Muscle of leg (tissue), 11 donors: ENCODE results near the gene ITGA2. TPM values are rescaled to one million over a fixed set of nuclear protein-coding genes. Genes with fewer than 3 reads are reported as not detected.
"Not testable (repeated sequence)": the region's sequence is repeated elsewhere in the genome, so short reads cannot be mapped to it uniquely, and the experiment has no call there.

Source experiments
- DNase-seq: peaks from one replicate; pipeline ENCODE4 v3.0.0; 2013
- H3K27ac ChIP-seq: one replicate; pipeline ENCODE4 v1.5.1; 2013; ENCODE audit warnings: mild to moderate bottlenecking, low read length, control low read depth
- H3K27me3 ChIP-seq: one replicate; pipeline ENCODE4 v1.6.1; 2013; ENCODE audit warnings: low read length; ENCODE audit not compliant: control insufficient read depth, insufficient read depth
- H3K36me3 ChIP-seq: one replicate; pipeline ENCODE4 v1.6.1; 2013; ENCODE audit warnings: low read length; ENCODE audit not compliant: control insufficient read depth, insufficient read depth
- H3K4me1 ChIP-seq: one replicate; pipeline ENCODE4 v1.6.1; 2013; ENCODE audit warnings: low read length; ENCODE audit not compliant: control insufficient read depth, insufficient read depth
- H3K4me3 ChIP-seq: one replicate; pipeline ENCODE4 v1.5.1; 2013; ENCODE audit warnings: low read length, control low read depth
- H3K9me3 ChIP-seq: replicated peaks from 2 replicates; pipeline ENCODE4 v1.6.1; 2013; ENCODE audit warnings: low read depth, low read length; ENCODE audit not compliant: control insufficient read depth
- WGBS: methylation state at CpG from one replicate; pipeline ENCODE4 v1.1.5; 2013; ENCODE audit warnings: missing lambda C conversion rate; ENCODE audit not compliant: insufficient coverage; 5-methylcytosine and 5-hydroxymethylcytosine counted together
- polyA plus RNA-seq, 8 donors: library from polyadenylated mRNA; unstranded; fragments of 120-200 nt; gene quantifications; one replicate each; pipeline versions ENCODE4 v1.2.1 to v1.2.3, GENCODE V29; 2013; ENCODE audit warnings: inconsistent platforms in 1 of 8, low replicate concordance in 1 of 8; ENCODE audit not compliant: insufficient read length in 8 of 8, insufficient read depth in 1 of 8
- total RNA-seq: library from RNA; stranded (reverse); fragments of 120-200 nt; gene quantifications from one replicate; pipeline ENCODE4 v1.2.4, GENCODE V29; 2013

The ITGA2 gene
- total and polyA plus RNA-seq, 9 donors, result 6.0 to 27.7 (median 9.5) TPM

- H3K27ac ChIP-seq, result peak overlapping the region; percentile 65
- H3K9me3 ChIP-seq, result no peaks in the 10 kb centered on the region
- no peak for DNase-seq
- peaks cover 6% of the 10 kb centered on the region for H3K4me1 ChIP-seq
- no peaks in the 10 kb centered on the region for H3K36me3 ChIP-seq
- 0% methylated on average over 1 of the region's 6 CpGs for WGBS
- H3K4me3 ChIP-seq, result peak overlapping the region; percentile 90
- H3K27me3 ChIP-seq, result no peaks in the 10 kb centered on the region
Measured at GRCh38 chr5:53110156-53110555, 121.0 kb downstream of the ITGA2 start.

GRCh38 chr5:53111139-53111538, 122.0 kb downstream of the ITGA2 start:
- no peak overlapping the region for H3K27ac ChIP-seq
- H3K27me3 ChIP-seq, result no peaks in the 10 kb centered on the region
- no peak for DNase-seq
- WGBS, result no CpG with 5 or more reads among the region's 1 CpG
- peaks cover 6% of the 10 kb centered on the region for H3K4me1 ChIP-seq
- no peaks in the 10 kb centered on the region for H3K36me3 ChIP-seq
- H3K9me3 ChIP-seq, result no peaks in the 10 kb centered on the region
- H3K4me3 ChIP-seq, result no peak overlapping the region

DNA sequence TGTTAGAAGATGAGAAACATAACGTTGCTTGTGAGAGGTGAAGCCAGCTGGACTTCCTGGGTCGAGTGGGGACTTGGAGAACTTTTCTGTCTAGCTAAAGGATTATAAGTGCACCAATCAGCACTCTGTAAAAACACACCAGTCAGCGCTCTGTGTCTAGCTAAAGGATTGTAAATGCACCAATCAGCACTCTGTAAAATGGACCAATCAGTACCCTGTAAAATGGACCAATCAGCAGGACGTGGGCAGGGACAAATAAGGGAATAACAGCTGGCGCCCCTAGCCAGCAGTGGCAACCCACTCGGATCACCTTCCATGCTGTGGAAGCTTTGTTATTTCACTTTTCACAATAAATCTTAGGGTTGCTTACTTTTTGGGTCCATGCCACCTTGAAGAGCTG, 123.2 kb downstream of the ITGA2 start:
- 80% methylated on average over 1 of the region's 6 CpGs for WGBS
- DNase-seq, H3K36me3 ChIP-seq: not testable (repeated sequence)

GRCh38 chr5:53112909-53113308, 123.8 kb downstream of the ITGA2 start:
- no peaks in the 10 kb centered on the region for H3K27me3 ChIP-seq
- H3K4me1 ChIP-seq, result peaks cover 6% of the 10 kb centered on the region
- no peaks in the 10 kb centered on the region for H3K9me3 ChIP-seq
- no peak overlapping the region for H3K4me3 ChIP-seq
- H3K27ac ChIP-seq, result no peak overlapping the region
- H3K36me3 ChIP-seq, result no peaks in the 10 kb centered on the region
- WGBS, result 100% methylated on average over 1 of the region's 3 CpGs
- no peak for DNase-seq

More for the DNA sequence above, 123.2 kb downstream of the ITGA2 start:
- H3K4me3 ChIP-seq, H3K27me3 ChIP-seq, H3K27ac ChIP-seq, H3K4me1 ChIP-seq, H3K9me3 ChIP-seq: not testable (repeated sequence)

DNA sequence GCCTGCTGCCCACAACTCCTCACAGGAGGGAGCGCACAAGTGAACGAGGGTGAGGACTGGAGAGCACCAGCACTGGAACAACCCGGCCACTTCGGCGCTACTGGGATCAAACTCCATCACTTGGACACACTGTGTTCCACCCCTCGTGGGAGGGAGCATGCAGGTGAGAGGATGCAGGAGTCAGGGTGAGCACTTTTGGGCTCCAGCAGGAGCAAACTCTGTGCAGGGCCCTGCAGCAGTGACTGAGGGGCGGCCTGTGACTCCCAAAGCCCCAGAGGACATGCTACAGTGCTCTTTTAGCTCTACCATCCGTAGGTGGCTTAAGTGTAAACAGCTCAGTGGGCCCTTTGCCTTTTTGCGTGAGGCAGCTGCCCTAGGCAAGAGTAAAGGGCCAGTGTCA, 124.8 kb downstream of the ITGA2 start:
- DNase-seq, result no peak
- Histone ChIP-seq H3K36me3 (no peaks in the 10 kb centered on the region), H3K27me3 (no peaks in the 10 kb centered on the region), H3K4me3 (no peak overlapping the region), H3K4me1 (peaks cover 6% of the 10 kb centered on the region), H3K27ac (no peak overlapping the region), H3K9me3 (no peaks in the 10 kb centered on the region)
- 75% methylated on average over 6 of the region's 9 CpGs for WGBS

GRCh38 chr5:53114988-53115387, 125.8 kb downstream of the ITGA2 start:
- no peak overlapping the region for H3K4me3 ChIP-seq
- H3K9me3 ChIP-seq, result no peaks in the 10 kb centered on the region
- H3K36me3 ChIP-seq, result no peaks in the 10 kb centered on the region
- no peaks in the 10 kb centered on the region for H3K27me3 ChIP-seq
- H3K4me1 ChIP-seq, result peaks cover 6% of the 10 kb centered on the region
- H3K27ac ChIP-seq, result no peak overlapping the region
- DNase-seq, result no peak

GRCh38 chr5:53116597-53116996, 127.4 kb downstream of the ITGA2 start:
- Histone ChIP-seq H3K36me3 (no peaks in the 10 kb centered on the region), H3K27me3 (no peaks in the 10 kb centered on the region), H3K9me3 (no peaks in the 10 kb centered on the region), H3K27ac (no peak overlapping the region), H3K4me1 (no peaks in the 10 kb centered on the region), H3K4me3 (no peak overlapping the region)
- DNase-seq, result no peak
- WGBS, result no CpG with 5 or more reads among the region's 1 CpG

GRCh38 chr5:53118879-53119278, 129.7 kb downstream of the ITGA2 start:
- no peak for DNase-seq
- Histone ChIP-seq H3K36me3 (no peaks in the 10 kb centered on the region), H3K4me3 (no peak overlapping the region), H3K9me3 (no peaks in the 10 kb centered on the region), H3K27me3 (no peaks in the 10 kb centered on the region), H3K27ac (no peak overlapping the region), H3K4me1 (no peaks in the 10 kb centered on the region)
- 92% methylated on average over 4 of the region's 5 CpGs for WGBS

- Histone ChIP-seq H3K4me3 (no peak overlapping the region), H3K4me1 (no peaks in the 10 kb centered on the region), H3K9me3 (no peaks in the 10 kb centered on the region), H3K27ac (no peak overlapping the region), H3K36me3 (no peaks in the 10 kb centered on the region), H3K27me3 (no peaks in the 10 kb centered on the region)
- 91% methylated on average over 1 of the region's 1 CpG for WGBS
- no peak for DNase-seq
Measured at GRCh38 chr5:53120165-53120564, 131.0 kb downstream of the ITGA2 start.

GRCh38 chr5:53123702-53124101, 134.6 kb downstream of the ITGA2 start:
- Histone ChIP-seq H3K4me1 (no peaks in the 10 kb centered on the region), H3K27ac (no peak overlapping the region), H3K9me3 (no peaks in the 10 kb centered on the region), H3K4me3 (no peak overlapping the region), H3K27me3 (no peaks in the 10 kb centered on the region), H3K36me3 (no peaks in the 10 kb centered on the region)
- peak; percentile 44 for DNase-seq

GRCh38 chr5:53126521-53126920, 137.4 kb downstream of the ITGA2 start:
- no peak overlapping the region for H3K27ac ChIP-seq
- no peak for DNase-seq
- H3K4me1 ChIP-seq, result no peaks in the 10 kb centered on the region
- H3K36me3 ChIP-seq, result no peaks in the 10 kb centered on the region
- H3K27me3 ChIP-seq, result no peaks in the 10 kb centered on the region
- WGBS, result 100% methylated on average over 1 of the region's 3 CpGs
- no peak overlapping the region for H3K4me3 ChIP-seq
- H3K9me3 ChIP-seq, result no peaks in the 10 kb centered on the region
